IMR-90 (cell line): Measurements from ENCODE around the gene SIK2.

ENCODE experiments used
- CEBPB ChIP-seq: IDR thresholded peaks from 2 replicates; pipeline ENCODE4 v1.6.1; 2012; ENCODE audit warnings: low read depth, low read length, improper control_type of control experiment
- NFE2L2 ChIP-seq: fragments of 150-350 bp; IDR thresholded peaks from 2 replicates; pipeline ENCODE4 v1.6.1; 2016; ENCODE audit warnings: low read depth, mild to moderate bottlenecking, low read length
- POLR2A ChIP-seq: IDR thresholded peaks from 2 replicates; pipeline ENCODE4 v1.6.1; 2012; ENCODE audit warnings: mild to moderate bottlenecking, low read depth, low read length
- RAD21 ChIP-seq: IDR thresholded peaks from 2 replicates; pipeline ENCODE4 v1.6.1; 2012; ENCODE audit warnings: low read length, improper control_type of control experiment
- RFX5 ChIP-seq: IDR thresholded peaks from 2 replicates; pipeline ENCODE4 v1.8.0; 2012; ENCODE audit warnings: low read depth, mild to moderate bottlenecking, low read length, moderate library complexity
- TF ChIP-seq, protein P1 (sequence below): conservative IDR thresholded peaks from 2 replicates; pipeline ENCODE4 v1.5.1; 2012; ENCODE audit warnings: mild to moderate bottlenecking, low read depth, low read length, improper control_type of control experiment

DNA sequence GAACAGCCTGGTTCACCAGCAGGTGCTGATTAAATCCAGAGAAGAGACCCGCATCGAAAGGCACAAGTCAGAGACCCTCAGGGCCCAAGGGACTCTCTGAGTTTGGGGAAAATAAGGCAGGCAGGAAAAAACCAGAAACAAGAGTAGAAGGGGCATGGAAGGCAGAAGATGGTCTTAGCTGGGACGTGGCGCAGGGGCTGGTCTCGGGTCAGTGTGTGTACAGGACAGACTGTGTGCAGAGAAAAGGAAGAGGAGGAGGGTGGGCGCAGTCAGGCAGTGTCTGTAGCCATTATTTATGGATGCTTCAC is 132.7 kb downstream of the SIK2 start:
- TF ChIP-seq, protein P1, sequence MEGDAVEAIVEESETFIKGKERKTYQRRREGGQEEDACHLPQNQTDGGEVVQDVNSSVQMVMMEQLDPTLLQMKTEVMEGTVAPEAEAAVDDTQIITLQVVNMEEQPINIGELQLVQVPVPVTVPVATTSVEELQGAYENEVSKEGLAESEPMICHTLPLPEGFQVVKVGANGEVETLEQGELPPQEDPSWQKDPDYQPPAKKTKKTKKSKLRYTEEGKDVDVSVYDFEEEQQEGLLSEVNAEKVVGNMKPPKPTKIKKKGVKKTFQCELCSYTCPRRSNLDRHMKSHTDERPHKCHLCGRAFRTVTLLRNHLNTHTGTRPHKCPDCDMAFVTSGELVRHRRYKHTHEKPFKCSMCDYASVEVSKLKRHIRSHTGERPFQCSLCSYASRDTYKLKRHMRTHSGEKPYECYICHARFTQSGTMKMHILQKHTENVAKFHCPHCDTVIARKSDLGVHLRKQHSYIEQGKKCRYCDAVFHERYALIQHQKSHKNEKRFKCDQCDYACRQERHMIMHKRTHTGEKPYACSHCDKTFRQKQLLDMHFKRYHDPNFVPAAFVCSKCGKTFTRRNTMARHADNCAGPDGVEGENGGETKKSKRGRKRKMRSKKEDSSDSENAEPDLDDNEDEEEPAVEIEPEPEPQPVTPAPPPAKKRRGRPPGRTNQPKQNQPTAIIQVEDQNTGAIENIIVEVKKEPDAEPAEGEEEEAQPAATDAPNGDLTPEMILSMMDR, result no peak
- TF ChIP-seq RFX5 (no peak), RAD21 (no peak), NFE2L2 (no peak), CEBPB (no peak), POLR2A (no peak; the same call in 1 of the 2 replicates)
